Cardiac fibroblast (primary cell): ENCODE data around the gene CKAP4.

ENCODE experiments used
- DNase-seq, 2 donors: peaks; one replicate each; pipeline versions ENCODE4 v3.0.0 to v3.0.0-alpha.2; 2010; ENCODE audit warnings: low read depth in 2 of 2
- H3K4me3 ChIP-seq, 2 donors: replicated peaks in 1 of 2; 1 replicate in 1 of 2; 2 replicates in 1 of 2; pipeline ENCODE4 v1.5.1; 2011; ENCODE audit warnings: low read depth in 2 of 2, low read length in 2 of 2, mild to moderate bottlenecking in 2 of 2, moderate library complexity in 1 of 2
- TF ChIP-seq, protein P1 (sequence below): IDR thresholded peaks from one replicate; pipeline ENCODE4 v1.5.1; 2011; ENCODE audit warnings: low read depth, mild to moderate bottlenecking, low read length, inconsistent platforms

CKAP4 gene

GRCh38 chr12:106265116-106265515, 17.3 kb upstream of the CKAP4 start:
- TF ChIP-seq, protein P1, sequence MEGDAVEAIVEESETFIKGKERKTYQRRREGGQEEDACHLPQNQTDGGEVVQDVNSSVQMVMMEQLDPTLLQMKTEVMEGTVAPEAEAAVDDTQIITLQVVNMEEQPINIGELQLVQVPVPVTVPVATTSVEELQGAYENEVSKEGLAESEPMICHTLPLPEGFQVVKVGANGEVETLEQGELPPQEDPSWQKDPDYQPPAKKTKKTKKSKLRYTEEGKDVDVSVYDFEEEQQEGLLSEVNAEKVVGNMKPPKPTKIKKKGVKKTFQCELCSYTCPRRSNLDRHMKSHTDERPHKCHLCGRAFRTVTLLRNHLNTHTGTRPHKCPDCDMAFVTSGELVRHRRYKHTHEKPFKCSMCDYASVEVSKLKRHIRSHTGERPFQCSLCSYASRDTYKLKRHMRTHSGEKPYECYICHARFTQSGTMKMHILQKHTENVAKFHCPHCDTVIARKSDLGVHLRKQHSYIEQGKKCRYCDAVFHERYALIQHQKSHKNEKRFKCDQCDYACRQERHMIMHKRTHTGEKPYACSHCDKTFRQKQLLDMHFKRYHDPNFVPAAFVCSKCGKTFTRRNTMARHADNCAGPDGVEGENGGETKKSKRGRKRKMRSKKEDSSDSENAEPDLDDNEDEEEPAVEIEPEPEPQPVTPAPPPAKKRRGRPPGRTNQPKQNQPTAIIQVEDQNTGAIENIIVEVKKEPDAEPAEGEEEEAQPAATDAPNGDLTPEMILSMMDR, result no peak
- no peak overlapping the region for H3K4me3 ChIP-seq
- DNase-seq, result no peak

- no peak overlapping the region for H3K4me3 ChIP-seq
- no peak for DNase-seq
- TF ChIP-seq, protein P1, result no peak
These were observed 11.1 kb upstream of the CKAP4 start for GRCh38 chr12:106258935-106259334.

- no peak overlapping the region for H3K4me3 ChIP-seq
- TF ChIP-seq, protein P1, result no peak
- DNase-seq, result no peak
These were observed 10.4 kb upstream of the CKAP4 start for GRCh38 chr12:106258226-106258625.

- TF ChIP-seq, protein P1, result no peak
- H3K4me3 ChIP-seq, result no peak overlapping the region
- DNase-seq, result no peak
These were observed 8.7 kb upstream of the CKAP4 start for GRCh38 chr12:106256524-106256923.

- TF ChIP-seq, protein P1, result no peak
- no peak for DNase-seq
These were observed 8.1 kb upstream of the CKAP4 start for GRCh38 chr12:106255952-106256351.

DNA sequence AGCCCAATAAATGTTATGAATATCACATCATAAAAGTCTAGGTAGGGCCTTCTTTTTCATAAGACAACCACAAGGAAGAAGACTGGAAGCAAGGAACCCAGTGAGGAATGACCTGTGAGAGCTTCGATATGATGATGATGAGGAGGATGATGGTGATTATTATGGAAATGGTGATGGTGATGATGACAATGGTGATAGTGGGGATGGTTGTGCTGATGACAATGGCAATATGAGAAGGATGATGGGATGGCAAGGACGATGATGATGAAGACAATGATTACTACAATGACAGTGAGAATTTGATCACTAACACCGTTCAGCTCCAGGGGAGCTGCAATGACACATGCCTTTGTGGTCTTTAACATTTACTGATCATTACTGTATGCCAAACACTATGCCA, 7.7 kb upstream of the CKAP4 start:
- no peak for DNase-seq
- TF ChIP-seq, protein P1, result no peak
- H3K4me3 ChIP-seq, result no peak overlapping the region

More at GRCh38 chr12:106255952-106256351, 8.1 kb upstream of the CKAP4 start:
- H3K4me3 ChIP-seq, result no peak overlapping the region

GRCh38 chr12:106254724-106255123, 6.9 kb upstream of the CKAP4 start:
- TF ChIP-seq, protein P1, result no peak
- no peak for DNase-seq
- H3K4me3 ChIP-seq, result no peak overlapping the region
